ENCODE data around the gene NLGN1. TPM values are rescaled to one million over a fixed set of nuclear protein-coding genes. Genes with fewer than 3 reads are reported as not detected.
"Not testable (repeated sequence)": the region's sequence is repeated elsewhere in the genome, so short reads cannot be mapped to it uniquely, and the experiment has no call there.

NLGN1 gene
- total RNA-seq, 5 donors from 2014 or later (not counting 1 experiment from before 2014, with no cell fraction given) = 0.18 TPM; not detected in 4

GRCh38 chr3:174202116-174202515 lies 804.6 kb downstream of the NLGN1 start:
- ChIA-PET POLR2A (no interaction called here), CTCF (no interaction called here)
- DNase-seq (no peak), ATAC-seq (replicated peaks in 1 of 4) (no peak)
- H3K36me3 ChIP-seq (ENCODE audit: control insufficient read depth in 2 of 2, extremely low read depth in 1 of 2, insufficient read depth in 1 of 2, low read length in 1 of 2) = no peaks in the 10 kb centered on the region
- no peaks in the 10 kb centered on the region for H3K36me3 Mint-ChIP-seq
- H3K9me3 ChIP-seq = no peaks in the 10 kb centered on the region
- no peak overlapping the region for H3K4me3 Mint-ChIP-seq
- no peak overlapping the region for H3K27ac ChIP-seq (ENCODE audit: low read length)
- WGBS (ENCODE audit: insufficient coverage) = no CpG with 5 or more reads among the region's 2 CpGs
- H3K4me1 Mint-ChIP-seq = no peaks in the 10 kb centered on the region
- no peak overlapping the region for H3K4me3 ChIP-seq (ENCODE audit: control insufficient read depth in 1 of 2, extremely low read depth in 1 of 2, low read length in 1 of 2)
- H3K9me3 Mint-ChIP-seq = peaks cover 0 to 5% (median under 1%) of the 10 kb centered on the region in 3 donors
- no peak overlapping the region for H3K27ac Mint-ChIP-seq
- H3K27me3 Mint-ChIP-seq = no peaks in the 10 kb centered on the region
- H3K4me1 ChIP-seq (ENCODE audit: control insufficient read depth in 1 of 2, extremely low read depth in 1 of 2, insufficient read depth in 2 of 2, low read length in 2 of 2) = no peaks in the 10 kb centered on the region
- no peaks in the 10 kb centered on the region for H3K27me3 ChIP-seq (replicated peaks in 1 of 2; ENCODE audit: control insufficient read depth in 2 of 2, extremely low read depth in 1 of 2, insufficient read depth in 2 of 2, low read length in 1 of 2)

- H3K36me3 ChIP-seq (ENCODE audit: control insufficient read depth in 2 of 2, extremely low read depth in 1 of 2, insufficient read depth in 1 of 2, low read length in 1 of 2) = no peaks in the 10 kb centered on the region
- Mint-ChIP-seq H3K27ac (no peak overlapping the region), H3K4me3 (no peak overlapping the region), H3K27me3 (no peaks in the 10 kb centered on the region), H3K36me3 (no peaks in the 10 kb centered on the region), H3K4me1 (no peaks in the 10 kb centered on the region), H3K9me3 (peaks cover 0 to 5% (median 2%) of the 10 kb centered on the region in 3 donors)
- no peak overlapping the region for H3K4me3 ChIP-seq (ENCODE audit: control insufficient read depth in 1 of 2, extremely low read depth in 1 of 2, low read length in 1 of 2)
- DNase-seq = no peak
- no peaks in the 10 kb centered on the region for H3K9me3 ChIP-seq
- ChIA-PET CTCF (no interaction called here), POLR2A (no interaction called here)
- H3K27me3 ChIP-seq (replicated peaks in 1 of 2; ENCODE audit: control insufficient read depth in 2 of 2, extremely low read depth in 1 of 2, insufficient read depth in 2 of 2, low read length in 1 of 2) = no peaks in the 10 kb centered on the region
- H3K4me1 ChIP-seq (ENCODE audit: control insufficient read depth in 1 of 2, extremely low read depth in 1 of 2, insufficient read depth in 2 of 2, low read length in 2 of 2) = no peaks in the 10 kb centered on the region
- no peak for ATAC-seq (replicated peaks in 1 of 4)
- H3K27ac ChIP-seq (ENCODE audit: low read length) = no peak overlapping the region
- no CpG with 5 or more reads among the region's 1 CpG for WGBS (ENCODE audit: insufficient coverage)
Observed at GRCh38 chr3:174202561-174202960, 805.0 kb downstream of the NLGN1 start.

- WGBS (ENCODE audit: insufficient coverage) = no CpG with 5 or more reads among the region's 1 CpG
- no peaks in the 10 kb centered on the region for H3K36me3 ChIP-seq (ENCODE audit: control insufficient read depth in 2 of 2, extremely low read depth in 1 of 2, insufficient read depth in 1 of 2, low read length in 1 of 2)
- no peak for ATAC-seq (replicated peaks in 1 of 4)
Observed at GRCh38 chr3:174204765-174205164, 807.2 kb downstream of the NLGN1 start.

GRCh38 chr3:174206607-174207192 lies 809.2 kb downstream of the NLGN1 start:
- DNase-seq (no peak), ATAC-seq (replicated peaks in 1 of 4) (no peak)
- H3K27me3 ChIP-seq (replicated peaks in 1 of 2; ENCODE audit: control insufficient read depth in 2 of 2, extremely low read depth in 1 of 2, insufficient read depth in 2 of 2, low read length in 1 of 2) = no peaks in the 10 kb centered on the region
- no peak overlapping the region for H3K27ac Mint-ChIP-seq
- no peak overlapping the region for H3K27ac ChIP-seq (ENCODE audit: low read length)
- no peaks in the 10 kb centered on the region for H3K27me3 Mint-ChIP-seq
- WGBS (ENCODE audit: insufficient coverage) = 100% methylated on average over 1 of the region's 4 CpGs
- no peaks in the 10 kb centered on the region for H3K9me3 ChIP-seq
- H3K4me3 ChIP-seq (ENCODE audit: control insufficient read depth in 1 of 2, extremely low read depth in 1 of 2, low read length in 1 of 2) = no peak overlapping the region
- H3K36me3 Mint-ChIP-seq = no peaks in the 10 kb centered on the region
- no peaks in the 10 kb centered on the region for H3K4me1 Mint-ChIP-seq
- H3K4me1 ChIP-seq (ENCODE audit: control insufficient read depth in 1 of 2, extremely low read depth in 1 of 2, insufficient read depth in 2 of 2, low read length in 2 of 2) = no peaks in the 10 kb centered on the region
- H3K9me3 Mint-ChIP-seq = peaks cover 0 to 7% (median 2%) of the 10 kb centered on the region in 3 donors
- no peaks in the 10 kb centered on the region for H3K36me3 ChIP-seq (ENCODE audit: control insufficient read depth in 2 of 2, extremely low read depth in 1 of 2, insufficient read depth in 1 of 2, low read length in 1 of 2)
- H3K4me3 Mint-ChIP-seq = no peak overlapping the region
- ChIA-PET CTCF (interaction anchor here in 1 of 2 donors (0.6 kb wide), 1 partner anchor 825 kb away, joined by 6 read pairs; no protein-coding TSS in a partner anchor), POLR2A (no interaction called here)

More at GRCh38 chr3:174204765-174205164, 807.2 kb downstream of the NLGN1 start:
- no peaks in the 10 kb centered on the region for H3K27me3 Mint-ChIP-seq
- DNase-seq = no peak
- Histone ChIP-seq H3K27me3 (replicated peaks in 1 of 2; ENCODE audit: control insufficient read depth in 2 of 2, extremely low read depth in 1 of 2, insufficient read depth in 2 of 2, low read length in 1 of 2) (no peaks in the 10 kb centered on the region), H3K27ac (ENCODE audit: low read length) (no peak overlapping the region), H3K9me3 (no peaks in the 10 kb centered on the region), H3K4me1 (ENCODE audit: control insufficient read depth in 1 of 2, extremely low read depth in 1 of 2, insufficient read depth in 2 of 2, low read length in 2 of 2) (no peaks in the 10 kb centered on the region), H3K4me3 (ENCODE audit: control insufficient read depth in 1 of 2, extremely low read depth in 1 of 2, low read length in 1 of 2) (no peak overlapping the region)
- H3K4me3 Mint-ChIP-seq = no peak overlapping the region
- no peaks in the 10 kb centered on the region for H3K4me1 Mint-ChIP-seq
- H3K9me3 Mint-ChIP-seq = peaks cover 0 to 3% (median 2%) of the 10 kb centered on the region in 3 donors
- H3K27ac Mint-ChIP-seq = no peak overlapping the region
- POLR2A ChIA-PET = no interaction called here
- CTCF ChIA-PET = no interaction called here
- H3K36me3 Mint-ChIP-seq = no peaks in the 10 kb centered on the region

- H3K27me3 Mint-ChIP-seq = no peaks in the 10 kb centered on the region
- Histone ChIP-seq H3K4me1 (ENCODE audit: control insufficient read depth in 1 of 2, extremely low read depth in 1 of 2, insufficient read depth in 2 of 2, low read length in 2 of 2) (no peaks in the 10 kb centered on the region), H3K9me3 (no peaks in the 10 kb centered on the region), H3K27me3 (replicated peaks in 1 of 2; ENCODE audit: control insufficient read depth in 2 of 2, extremely low read depth in 1 of 2, insufficient read depth in 2 of 2, low read length in 1 of 2) (no peaks in the 10 kb centered on the region), H3K4me3 (ENCODE audit: control insufficient read depth in 1 of 2, extremely low read depth in 1 of 2, low read length in 1 of 2) (no peak overlapping the region), H3K36me3 (ENCODE audit: control insufficient read depth in 2 of 2, extremely low read depth in 1 of 2, insufficient read depth in 1 of 2, low read length in 1 of 2) (no peaks in the 10 kb centered on the region), H3K27ac (ENCODE audit: low read length) (no peak overlapping the region)
- DNase-seq = no peak
- H3K9me3 Mint-ChIP-seq = peaks cover 2 to 7% (median 3%) of the 10 kb centered on the region in 3 donors
- no peaks in the 10 kb centered on the region for H3K4me1 Mint-ChIP-seq
- ChIA-PET CTCF (interaction anchor here in 1 of 2 donors (0.6 kb wide), 1 partner anchor 30 kb away, joined by 5 read pairs; no protein-coding TSS in a partner anchor), POLR2A (no interaction called here)
- WGBS (ENCODE audit: insufficient coverage) = no CpG with 5 or more reads among the region's 2 CpGs
- no peak overlapping the region for H3K27ac Mint-ChIP-seq
- H3K36me3 Mint-ChIP-seq = no peaks in the 10 kb centered on the region
- no peak for ATAC-seq (replicated peaks in 1 of 4)
- H3K4me3 Mint-ChIP-seq = no peak overlapping the region
Observed at GRCh38 chr3:174208161-174208560, 810.6 kb downstream of the NLGN1 start.

- H3K27ac ChIP-seq (ENCODE audit: low read length); H3K4me1 Mint-ChIP-seq; H3K9me3 Mint-ChIP-seq; H3K4me1 ChIP-seq (ENCODE audit: control insufficient read depth in 1 of 2, extremely low read depth in 1 of 2, insufficient read depth in 2 of 2, low read length in 2 of 2); H3K36me3 ChIP-seq (ENCODE audit: control insufficient read depth in 2 of 2, extremely low read depth in 1 of 2, insufficient read depth in 1 of 2, low read length in 1 of 2); CTCF ChIA-PET; H3K27me3 ChIP-seq (replicated peaks in 1 of 2; ENCODE audit: control insufficient read depth in 2 of 2, extremely low read depth in 1 of 2, insufficient read depth in 2 of 2, low read length in 1 of 2); H3K27ac Mint-ChIP-seq; H3K9me3 ChIP-seq; ATAC-seq (replicated peaks in 1 of 4); H3K4me3 Mint-ChIP-seq; DNase-seq; H3K36me3 Mint-ChIP-seq; H3K27me3 Mint-ChIP-seq; H3K4me3 ChIP-seq (ENCODE audit: control insufficient read depth in 1 of 2, extremely low read depth in 1 of 2, low read length in 1 of 2); POLR2A ChIA-PET: not testable (repeated sequence)
- WGBS (ENCODE audit: insufficient coverage) = 96% methylated on average over 21 of the region's 24 CpGs
Observed at GRCh38 chr3:174211896-174212295, 814.4 kb downstream of the NLGN1 start.

GRCh38 chr3:174215456-174215855 lies 817.9 kb downstream of the NLGN1 start:
- no peaks in the 10 kb centered on the region for H3K36me3 Mint-ChIP-seq
- H3K9me3 Mint-ChIP-seq = peaks cover 0 to 4% (median 3%) of the 10 kb centered on the region in 3 donors
- no peak for ATAC-seq (replicated peaks in 1 of 4)
- no peaks in the 10 kb centered on the region for H3K27me3 ChIP-seq (replicated peaks in 1 of 2; ENCODE audit: control insufficient read depth in 2 of 2, extremely low read depth in 1 of 2, insufficient read depth in 2 of 2, low read length in 1 of 2)
- H3K27me3 Mint-ChIP-seq = no peaks in the 10 kb centered on the region
- no peaks in the 10 kb centered on the region for H3K9me3 ChIP-seq
- no peak for DNase-seq
- no peak overlapping the region for H3K4me3 Mint-ChIP-seq
- H3K4me3 ChIP-seq (ENCODE audit: control insufficient read depth in 1 of 2, extremely low read depth in 1 of 2, low read length in 1 of 2) = no peak overlapping the region
- no peaks in the 10 kb centered on the region for H3K36me3 ChIP-seq (ENCODE audit: control insufficient read depth in 2 of 2, extremely low read depth in 1 of 2, insufficient read depth in 1 of 2, low read length in 1 of 2)
- ChIA-PET POLR2A (no interaction called here), CTCF (no interaction called here)
- peaks cover 6 to 15% (median 11%) of the 10 kb centered on the region in 3 donors for H3K4me1 Mint-ChIP-seq
- H3K4me1 ChIP-seq (ENCODE audit: control insufficient read depth in 1 of 2, extremely low read depth in 1 of 2, insufficient read depth in 2 of 2, low read length in 2 of 2) = peaks cover 0 to 8% of the 10 kb centered on the region in 2 experiments
- no CpG with 5 or more reads among the region's 5 CpGs for WGBS (ENCODE audit: insufficient coverage)
- no peak overlapping the region for H3K27ac ChIP-seq (ENCODE audit: low read length)
- no peak overlapping the region for H3K27ac Mint-ChIP-seq

Measured in T-cell (primary cell).